DMS53 (cell line): ENCODE data around the gene PDZD4.

ENCODE experiments used
- DNase-seq: peaks from one replicate; lab custom pipeline; 2025; lab: John Stamatoyannopoulos, UW

Gene PDZD4

DNA sequence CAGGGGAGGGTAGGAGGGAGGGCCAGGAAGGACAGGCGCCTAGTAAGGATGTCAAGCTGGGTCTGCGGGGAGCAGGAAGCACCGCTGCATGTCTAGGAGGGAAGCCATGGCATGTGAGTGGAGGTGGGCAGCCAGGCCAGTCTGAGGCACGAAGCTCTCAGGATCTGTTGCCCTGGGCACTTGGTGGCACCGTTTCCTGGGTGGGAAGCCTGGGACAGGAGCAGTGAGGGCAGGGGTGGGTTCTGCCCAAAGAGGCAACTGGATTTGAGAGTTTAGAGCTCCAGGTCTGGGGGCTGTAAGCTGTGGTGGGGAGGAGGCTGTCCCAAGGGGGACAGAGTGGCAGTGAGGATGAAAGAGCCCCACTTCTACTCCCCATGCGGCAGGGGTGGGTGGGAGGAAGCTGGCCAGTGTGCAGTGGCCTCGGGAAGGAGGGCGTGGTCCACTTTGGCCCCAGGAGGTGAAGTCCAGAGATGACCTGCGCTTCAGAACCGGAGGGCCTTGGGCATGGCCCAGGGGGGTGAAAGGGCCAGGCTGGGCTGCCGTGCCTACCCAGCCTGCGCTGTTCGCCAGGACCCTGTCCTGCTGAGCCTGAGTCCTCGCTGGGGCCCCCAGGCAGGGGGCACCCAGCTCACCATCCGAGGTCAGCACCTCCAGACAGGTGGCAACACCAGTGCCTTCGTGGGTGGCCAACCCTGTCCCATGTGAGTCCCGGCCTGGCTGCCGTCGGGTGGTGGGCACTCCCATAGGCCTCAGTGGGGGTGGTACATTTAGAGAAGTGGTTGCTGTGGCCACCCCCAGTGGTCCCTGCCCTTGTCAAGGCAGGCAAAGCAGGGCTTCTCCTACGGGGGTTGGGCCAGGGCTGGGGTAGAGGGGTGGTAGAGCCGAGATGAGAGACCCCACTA, 57.8 kb downstream of the PDZD4 start:
- no peak for DNase-seq

DNA sequence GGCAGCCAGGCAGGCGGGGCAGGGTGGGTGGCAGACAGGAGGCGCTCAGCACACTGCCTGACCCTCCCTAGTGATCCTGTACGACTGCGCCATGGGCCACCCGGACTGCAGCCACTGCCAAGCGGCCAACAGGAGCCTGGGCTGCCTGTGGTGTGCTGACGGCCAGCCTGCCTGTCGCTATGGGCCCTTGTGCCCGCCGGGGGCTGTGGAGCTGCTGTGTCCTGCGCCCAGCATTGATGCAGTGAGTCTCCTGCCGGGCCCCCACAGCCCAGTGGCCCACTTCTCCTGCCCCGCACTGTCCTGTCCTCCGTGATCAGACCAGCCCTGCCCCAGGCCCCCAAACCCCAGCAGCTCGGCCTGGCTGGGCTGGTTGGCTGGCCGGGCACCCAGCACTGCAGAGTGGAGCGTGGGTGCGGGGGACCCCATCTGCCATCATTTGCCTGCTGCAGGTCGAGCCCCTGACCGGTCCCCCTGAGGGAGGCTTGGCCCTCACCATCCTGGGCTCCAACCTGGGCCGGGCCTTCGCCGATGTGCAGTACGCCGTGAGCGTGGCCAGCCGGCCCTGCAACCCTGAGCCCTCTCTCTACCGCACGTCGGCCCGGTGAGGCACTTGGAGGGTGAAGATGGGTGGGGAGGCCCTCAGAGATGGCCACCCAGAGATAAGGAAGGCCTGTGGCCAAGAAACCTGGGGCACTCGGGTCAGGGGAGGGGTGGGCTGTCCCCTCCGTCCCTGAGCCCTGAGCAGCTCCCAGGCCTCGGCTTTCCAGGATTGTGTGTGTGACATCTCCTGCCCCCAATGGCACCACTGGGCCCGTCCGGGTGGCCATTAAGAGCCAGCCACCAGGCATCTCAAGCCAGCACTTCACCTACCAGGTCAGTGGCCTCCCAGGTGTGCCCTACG, 58.7 kb downstream of the PDZD4 start:
- no peak for DNase-seq

DNA sequence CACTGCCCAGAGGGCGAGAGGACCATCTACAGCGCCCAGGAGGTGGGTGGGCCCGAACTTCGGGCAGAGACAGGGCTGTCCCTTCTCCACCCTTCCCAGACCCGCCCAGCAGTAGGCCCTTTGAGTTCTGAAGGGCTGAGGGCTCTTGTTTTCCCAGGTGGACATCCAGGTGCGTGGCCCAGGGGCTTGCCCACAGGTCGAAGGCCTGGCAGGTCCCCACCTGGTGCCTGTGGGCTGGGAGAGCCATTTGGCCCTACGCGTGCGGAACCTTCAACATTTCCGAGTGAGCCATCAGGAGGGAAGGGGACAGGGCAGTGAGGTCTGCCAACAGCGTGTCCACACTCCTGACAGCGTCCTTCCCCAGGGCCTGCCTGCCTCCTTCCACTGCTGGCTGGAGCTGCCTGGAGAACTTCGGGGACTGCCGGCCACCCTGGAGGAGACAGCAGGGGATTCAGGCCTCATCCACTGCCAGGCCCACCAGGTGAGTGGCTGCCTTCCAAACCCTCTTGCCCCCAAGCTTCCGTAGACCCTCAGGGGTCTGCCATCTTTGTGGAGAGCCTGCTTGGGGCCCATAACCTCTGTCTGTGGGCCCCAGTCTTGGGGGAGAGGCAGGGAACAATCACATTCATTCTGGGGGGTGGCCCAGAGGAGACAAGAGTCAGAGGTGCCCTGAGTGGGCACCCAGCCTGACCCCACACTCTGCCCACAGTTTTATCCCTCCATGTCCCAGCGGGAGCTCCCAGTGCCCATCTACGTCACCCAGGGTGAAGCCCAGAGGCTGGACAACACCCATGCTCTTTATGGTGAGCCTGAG, 59.5 kb downstream of the PDZD4 start:
- no peak for DNase-seq

DNA sequence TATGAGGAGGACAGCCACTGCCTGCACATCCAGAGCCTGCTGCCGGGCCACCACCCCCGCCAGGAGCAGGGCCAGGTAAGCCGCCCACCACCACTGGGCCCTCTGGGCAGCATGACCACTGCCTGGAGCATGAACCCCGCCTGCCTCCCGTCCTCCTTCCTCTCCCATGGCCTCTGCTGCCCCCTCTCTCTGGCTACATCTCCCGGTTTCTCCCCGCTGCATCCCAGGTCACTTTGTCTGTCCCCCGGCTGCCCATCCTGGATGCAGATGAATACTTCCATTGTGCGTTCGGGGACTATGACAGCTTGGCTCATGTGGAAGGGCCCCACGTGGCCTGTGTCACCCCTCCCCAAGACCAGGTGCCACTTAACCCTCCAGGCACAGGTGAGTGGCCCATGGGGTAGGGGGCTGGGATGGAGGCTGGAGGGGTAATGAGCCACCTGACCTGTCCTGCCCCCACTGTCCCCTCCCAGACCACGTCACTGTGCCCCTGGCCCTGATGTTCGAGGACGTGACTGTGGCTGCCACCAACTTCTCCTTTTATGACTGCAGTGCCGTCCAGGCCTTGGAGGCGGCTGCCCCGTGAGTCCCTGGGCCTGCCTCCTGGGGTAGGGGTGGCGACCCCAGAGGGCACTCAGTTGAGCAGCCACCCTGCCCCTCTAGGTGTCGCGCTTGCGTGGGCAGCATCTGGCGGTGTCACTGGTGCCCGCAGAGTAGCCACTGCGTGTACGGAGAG, 60.3 kb downstream of the PDZD4 start:
- no peak for DNase-seq

GRCh38 chrX:153769158-153769864, 61.0 kb downstream of the PDZD4 start:
- no peak for DNase-seq

DNA sequence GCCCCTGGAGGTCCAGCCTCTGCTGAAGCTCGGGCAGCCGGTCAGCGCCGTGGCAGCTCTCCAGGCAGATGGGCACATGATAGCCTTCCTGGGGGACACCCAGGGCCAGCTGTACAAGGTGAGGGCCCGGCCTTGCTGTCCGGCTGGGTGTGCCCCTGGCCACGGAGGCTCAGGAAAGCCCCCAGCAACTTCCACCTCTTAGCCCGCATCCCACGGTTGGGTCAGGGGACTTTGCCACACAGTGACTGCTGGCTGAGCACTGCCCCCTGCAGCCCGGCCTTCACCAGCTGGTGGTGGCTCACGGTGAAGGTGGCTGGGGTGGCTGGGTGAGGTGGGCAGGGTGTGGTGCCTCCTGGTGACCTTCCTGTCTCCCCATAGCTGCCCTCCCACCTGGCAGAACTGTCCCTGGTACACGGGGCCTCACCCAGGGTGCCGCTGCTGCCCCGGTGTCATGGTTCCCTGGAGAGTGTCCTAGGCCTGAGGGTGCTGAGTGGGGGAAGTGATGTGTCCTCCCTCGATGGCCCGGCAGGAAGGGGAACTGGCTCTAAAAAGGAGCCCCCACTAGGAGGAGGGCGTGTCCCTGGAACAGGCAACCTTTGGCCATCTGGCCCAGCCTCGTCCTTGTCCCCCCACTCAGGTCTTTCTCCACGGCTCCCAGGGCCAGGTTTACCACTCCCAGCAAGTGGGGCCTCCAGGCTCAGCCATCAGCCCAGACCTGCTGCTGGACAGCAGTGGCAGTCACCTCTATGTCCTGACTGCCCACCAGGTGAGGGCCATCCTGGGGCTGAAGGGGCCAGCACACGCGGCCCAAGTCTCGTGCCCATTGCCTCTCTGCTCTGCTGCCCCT, 61.8 kb downstream of the PDZD4 start:
- no peak for DNase-seq

DNA sequence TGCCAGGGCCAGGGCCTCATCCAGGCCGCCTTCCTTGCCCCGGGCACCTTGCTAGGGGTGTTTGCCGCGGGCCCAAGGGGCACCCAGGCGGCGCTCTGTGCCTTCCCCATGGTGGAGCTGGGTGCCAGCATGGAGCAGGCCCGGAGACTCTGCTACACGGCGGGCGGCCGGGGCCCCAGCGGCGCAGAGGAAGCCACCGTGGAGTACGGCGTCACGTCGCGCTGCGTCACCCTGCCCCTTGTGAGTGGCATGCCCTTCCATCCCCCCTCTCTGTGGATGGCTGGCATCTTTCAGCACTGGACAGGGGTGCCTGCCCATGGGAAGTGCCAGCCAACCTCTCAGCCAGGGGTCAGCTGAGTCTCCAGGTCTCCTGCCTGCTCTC, 62.7 kb downstream of the PDZD4 start:
- no peak for DNase-seq

GRCh38 chrX:153766871-153767673, 63.3 kb downstream of the PDZD4 start:
- no peak for DNase-seq

DNA sequence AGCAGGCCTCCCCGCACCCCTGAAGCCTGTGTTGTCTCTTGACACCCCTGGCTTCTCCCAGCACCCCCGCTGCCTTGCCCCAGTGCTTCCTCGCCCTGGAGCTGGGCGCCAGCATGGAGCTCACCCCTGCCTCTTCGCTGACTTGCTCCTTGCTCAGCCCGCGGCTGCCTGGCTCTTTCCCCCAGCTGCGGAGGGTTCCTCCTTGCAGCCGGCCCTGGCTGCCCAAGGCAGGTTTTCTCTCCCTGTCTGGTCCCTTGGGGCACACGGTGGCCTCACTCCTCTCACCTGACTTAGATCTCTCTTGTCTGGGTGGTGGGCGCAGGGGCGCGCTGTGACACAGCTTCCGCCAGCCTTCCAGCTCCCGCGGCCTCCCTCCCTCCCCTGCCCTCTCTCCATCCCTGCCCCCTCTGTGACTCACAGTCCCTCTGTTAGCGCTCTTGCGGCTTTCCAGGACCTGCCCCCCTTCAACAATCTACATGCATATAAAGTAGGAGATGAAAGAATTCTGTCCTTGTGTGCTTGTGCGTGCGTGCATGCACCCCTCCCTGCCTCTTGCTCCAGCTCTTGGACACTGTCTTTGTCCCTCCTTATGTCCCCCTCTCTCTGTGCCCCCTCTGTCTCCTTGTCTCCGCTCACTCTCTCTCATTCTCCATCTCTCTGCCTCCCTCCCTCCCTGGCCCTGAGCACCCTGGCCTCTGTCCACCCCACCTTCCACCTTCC, 64.1 kb downstream of the PDZD4 start:
- DNase-seq: peak; percentile 37

GRCh38 chrX:153765138-153766079, 64.9 kb downstream of the PDZD4 start:
- DNase-seq: no peak

DNA sequence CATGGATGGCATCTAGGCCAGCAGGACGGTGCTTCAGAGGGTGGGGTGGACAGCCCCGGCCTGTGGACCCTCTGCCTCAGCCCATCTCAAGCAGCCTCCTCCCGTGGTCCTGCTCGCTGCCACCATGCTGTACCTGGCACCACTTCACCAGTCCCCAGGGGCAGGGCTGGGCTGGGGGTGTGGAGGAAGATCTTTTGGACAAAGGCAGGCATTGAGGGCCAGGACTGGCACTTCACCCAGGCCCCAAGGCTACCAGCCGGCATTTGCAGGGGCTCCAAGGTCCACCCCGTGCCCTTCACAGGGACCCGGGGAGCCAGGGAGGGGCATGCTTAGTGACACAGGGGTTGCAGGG, 65.6 kb downstream of the PDZD4 start:
- DNase-seq: no peak

DNA sequence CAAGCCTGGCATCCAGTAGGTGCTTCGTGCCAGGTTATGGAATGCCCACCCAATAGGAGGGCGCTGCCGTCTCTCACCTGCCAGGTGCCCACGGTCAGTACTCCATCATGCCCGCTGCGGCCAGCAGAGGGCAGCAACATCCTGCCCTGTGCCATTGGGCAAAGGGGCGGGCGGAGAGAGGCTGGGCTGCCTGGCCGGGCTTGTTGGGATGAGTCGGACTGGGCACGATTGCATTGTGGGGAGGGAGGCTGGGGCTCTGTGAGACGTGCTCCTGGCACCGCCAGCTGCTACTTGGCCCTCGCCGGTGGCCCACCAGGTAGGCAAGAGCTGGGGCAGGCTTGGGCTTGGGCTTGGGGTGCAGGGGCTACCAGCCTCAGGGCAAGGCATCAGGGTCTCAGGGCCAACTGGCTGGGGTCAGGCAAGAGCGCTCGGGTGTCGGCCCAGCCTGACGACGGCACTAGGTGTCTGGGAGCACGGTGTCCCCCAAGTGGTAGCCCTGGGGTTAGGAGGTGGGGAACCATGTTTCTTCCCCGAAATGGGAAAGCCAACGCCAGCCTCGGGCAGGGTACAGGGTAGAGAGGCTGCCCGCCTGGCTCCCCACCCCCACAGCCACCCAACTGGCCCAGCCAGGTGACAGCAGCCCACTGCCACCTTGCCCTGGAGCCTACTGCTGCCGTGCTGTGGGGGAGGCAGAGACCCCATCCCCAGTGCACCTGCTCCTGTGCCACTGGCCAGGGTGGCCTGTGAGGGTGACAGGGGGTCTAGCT, 66.2 kb downstream of the PDZD4 start, which contains the start of gene PLXNB3:
Gene PLXNB3 (plus strand): TSS at position 261 of the 767 bp plus-strand sequence. CDS start 1,287 bp downstream, outside the sequence.
- peak; percentile 92 for DNase-seq

- no peak for DNase-seq
Measured at GRCh38 chrX:153763298-153763932, 66.9 kb downstream of the PDZD4 start.

GRCh38 chrX:153762626-153763173, 67.6 kb downstream of the PDZD4 start:
- no peak for DNase-seq

DNA sequence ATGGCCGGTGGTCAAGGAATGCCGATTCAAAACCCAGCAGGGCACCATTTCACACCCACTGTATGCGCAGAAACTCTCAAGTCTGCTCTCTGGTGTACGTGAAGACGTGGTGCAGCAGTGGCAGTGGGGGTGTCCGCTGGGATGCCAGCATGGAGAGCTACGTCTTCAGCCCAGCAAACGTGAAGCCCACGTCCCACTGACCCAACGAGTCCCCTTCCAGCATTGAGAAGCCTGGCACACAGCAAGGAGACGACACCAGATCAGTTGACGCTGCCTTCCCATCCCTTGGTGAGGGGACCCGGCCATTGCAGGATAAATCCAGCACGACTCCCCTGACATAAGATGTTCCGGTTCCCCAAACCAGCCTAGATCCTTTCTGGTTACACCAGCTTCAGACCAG, 68.5 kb downstream of the PDZD4 start:
- DNase-seq: no peak

DNA sequence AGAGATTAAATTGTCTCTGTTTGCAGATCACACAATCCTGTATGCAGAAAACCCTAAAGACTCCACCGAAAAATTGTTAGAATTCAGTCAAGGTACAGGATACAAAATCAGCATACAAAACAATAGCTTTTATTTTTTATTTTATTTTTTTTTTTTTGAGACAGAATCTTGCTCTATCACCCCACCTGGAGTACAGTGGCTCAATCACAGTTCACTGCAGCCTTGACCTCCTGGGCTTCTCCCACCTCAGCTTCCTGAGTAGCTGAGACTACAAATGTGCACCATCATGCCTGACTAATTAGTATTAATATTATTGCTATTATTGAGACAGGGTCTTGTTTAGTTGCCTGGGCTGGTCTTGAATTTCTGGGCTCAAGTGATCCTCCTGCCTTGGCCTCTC, 75.2 kb downstream of the PDZD4 start:
- DNase-seq: no peak
